ENCODE results near the gene ZFP36L2. TPM values are rescaled to one million over a fixed set of nuclear protein-coding genes. Genes with fewer than 3 reads are reported as not detected.

Gene ZFP36L2
- total and polyA plus RNA-seq, 2 experiments from 2014 or later: 37.9 to 38.4 TPM

DNA sequence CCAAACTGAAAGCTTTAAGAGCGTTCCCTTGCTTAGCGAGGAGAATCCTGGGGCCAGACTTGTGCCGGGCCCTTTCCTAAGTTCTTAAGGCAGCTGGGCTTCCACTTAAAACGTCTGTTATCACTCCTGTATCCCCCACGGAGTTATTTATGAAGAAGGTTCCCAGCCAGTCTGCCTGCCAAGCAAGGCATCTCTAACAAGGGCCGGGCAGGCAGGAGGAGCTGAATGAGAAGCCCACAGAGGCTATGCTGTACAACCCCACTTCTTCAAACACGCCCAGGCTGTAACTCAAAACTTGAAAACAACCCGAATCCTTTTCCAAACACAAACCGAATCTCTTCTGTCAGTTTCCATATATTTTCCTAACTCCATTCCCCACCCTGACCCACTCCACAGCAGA is 39.0 kb upstream of the ZFP36L2 start (continued):
- TF ChIP-seq, protein P1, sequence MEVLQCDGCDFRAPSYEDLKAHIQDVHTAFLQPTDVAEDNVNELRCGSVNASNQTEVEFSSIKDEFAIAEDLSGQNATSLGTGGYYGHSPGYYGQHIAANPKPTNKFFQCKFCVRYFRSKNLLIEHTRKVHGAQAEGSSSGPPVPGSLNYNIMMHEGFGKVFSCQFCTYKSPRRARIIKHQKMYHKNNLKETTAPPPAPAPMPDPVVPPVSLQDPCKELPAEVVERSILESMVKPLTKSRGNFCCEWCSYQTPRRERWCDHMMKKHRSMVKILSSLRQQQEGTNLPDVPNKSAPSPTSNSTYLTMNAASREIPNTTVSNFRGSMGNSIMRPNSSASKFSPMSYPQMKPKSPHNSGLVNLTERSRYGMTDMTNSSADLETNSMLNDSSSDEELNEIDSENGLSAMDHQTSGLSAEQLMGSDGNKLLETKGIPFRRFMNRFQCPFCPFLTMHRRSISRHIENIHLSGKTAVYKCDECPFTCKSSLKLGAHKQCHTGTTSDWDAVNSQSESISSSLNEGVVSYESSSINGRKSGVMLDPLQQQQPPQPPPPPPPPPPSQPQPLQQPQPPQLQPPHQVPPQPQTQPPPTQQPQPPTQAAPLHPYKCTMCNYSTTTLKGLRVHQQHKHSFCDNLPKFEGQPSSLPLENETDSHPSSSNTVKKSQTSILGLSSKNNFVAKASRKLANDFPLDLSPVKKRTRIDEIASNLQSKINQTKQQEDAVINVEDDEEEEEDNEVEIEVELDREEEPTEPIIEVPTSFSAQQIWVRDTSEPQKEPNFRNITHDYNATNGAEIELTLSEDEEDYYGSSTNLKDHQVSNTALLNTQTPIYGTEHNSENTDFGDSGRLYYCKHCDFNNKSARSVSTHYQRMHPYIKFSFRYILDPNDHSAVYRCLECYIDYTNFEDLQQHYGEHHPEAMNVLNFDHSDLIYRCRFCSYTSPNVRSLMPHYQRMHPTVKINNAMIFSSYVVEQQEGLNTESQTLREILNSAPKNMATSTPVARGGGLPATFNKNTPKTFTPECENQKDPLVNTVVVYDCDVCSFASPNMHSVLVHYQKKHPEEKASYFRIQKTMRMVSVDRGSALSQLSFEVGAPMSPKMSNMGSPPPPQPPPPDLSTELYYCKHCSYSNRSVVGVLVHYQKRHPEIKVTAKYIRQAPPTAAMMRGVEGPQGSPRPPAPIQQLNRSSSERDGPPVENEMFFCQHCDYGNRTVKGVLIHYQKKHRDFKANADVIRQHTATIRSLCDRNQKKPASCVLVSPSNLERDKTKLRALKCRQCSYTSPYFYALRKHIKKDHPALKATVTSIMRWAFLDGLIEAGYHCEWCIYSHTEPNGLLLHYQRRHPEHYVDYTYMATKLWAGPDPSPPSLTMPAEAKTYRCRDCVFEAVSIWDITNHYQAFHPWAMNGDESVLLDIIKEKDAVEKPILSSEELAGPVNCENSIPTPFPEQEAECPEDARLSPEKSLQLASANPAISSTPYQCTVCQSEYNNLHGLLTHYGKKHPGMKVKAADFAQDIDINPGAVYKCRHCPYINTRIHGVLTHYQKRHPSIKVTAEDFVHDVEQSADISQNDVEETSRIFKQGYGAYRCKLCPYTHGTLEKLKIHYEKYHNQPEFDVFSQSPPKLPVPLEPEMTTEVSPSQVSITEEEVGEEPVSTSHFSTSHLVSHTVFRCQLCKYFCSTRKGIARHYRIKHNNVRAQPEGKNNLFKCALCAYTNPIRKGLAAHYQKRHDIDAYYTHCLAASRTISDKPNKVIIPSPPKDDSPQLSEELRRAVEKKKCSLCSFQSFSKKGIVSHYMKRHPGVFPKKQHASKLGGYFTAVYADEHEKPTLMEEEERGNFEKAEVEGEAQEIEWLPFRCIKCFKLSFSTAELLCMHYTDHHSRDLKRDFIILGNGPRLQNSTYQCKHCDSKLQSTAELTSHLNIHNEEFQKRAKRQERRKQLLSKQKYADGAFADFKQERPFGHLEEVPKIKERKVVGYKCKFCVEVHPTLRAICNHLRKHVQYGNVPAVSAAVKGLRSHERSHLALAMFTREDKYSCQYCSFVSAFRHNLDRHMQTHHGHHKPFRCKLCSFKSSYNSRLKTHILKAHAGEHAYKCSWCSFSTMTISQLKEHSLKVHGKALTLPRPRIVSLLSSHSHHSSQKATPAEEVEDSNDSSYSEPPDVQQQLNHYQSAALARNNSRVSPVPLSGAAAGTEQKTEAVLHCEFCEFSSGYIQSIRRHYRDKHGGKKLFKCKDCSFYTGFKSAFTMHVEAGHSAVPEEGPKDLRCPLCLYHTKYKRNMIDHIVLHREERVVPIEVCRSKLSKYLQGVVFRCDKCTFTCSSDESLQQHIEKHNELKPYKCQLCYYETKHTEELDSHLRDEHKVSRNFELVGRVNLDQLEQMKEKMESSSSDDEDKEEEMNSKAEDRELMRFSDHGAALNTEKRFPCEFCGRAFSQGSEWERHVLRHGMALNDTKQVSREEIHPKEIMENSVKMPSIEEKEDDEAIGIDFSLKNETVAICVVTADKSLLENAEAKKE (CRISPR knock-in tag; IDR thresholded peaks at IDR 0.05): no peak
- no peak for TF ChIP-seq CREB1 (CRISPR knock-in tag; IDR thresholded peaks at IDR 0.05; ENCODE audit: low read depth)
- TF ChIP-seq STAT1 (IDR thresholded peaks at IDR 0.05; ENCODE audit: unreplicated experiment): no peak
- no peak for TF ChIP-seq ZNF331 (CRISPR knock-in tag; IDR thresholded peaks at IDR 0.05; ENCODE audit: low read depth)
- no peak for TF ChIP-seq JUNB (IDR thresholded peaks at IDR 0.05; ENCODE audit: unreplicated experiment)
- TF ChIP-seq, protein P2, sequence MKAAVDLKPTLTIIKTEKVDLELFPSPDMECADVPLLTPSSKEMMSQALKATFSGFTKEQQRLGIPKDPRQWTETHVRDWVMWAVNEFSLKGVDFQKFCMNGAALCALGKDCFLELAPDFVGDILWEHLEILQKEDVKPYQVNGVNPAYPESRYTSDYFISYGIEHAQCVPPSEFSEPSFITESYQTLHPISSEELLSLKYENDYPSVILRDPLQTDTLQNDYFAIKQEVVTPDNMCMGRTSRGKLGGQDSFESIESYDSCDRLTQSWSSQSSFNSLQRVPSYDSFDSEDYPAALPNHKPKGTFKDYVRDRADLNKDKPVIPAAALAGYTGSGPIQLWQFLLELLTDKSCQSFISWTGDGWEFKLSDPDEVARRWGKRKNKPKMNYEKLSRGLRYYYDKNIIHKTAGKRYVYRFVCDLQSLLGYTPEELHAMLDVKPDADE (IDR thresholded peaks at IDR 0.05): no peak

DNA sequence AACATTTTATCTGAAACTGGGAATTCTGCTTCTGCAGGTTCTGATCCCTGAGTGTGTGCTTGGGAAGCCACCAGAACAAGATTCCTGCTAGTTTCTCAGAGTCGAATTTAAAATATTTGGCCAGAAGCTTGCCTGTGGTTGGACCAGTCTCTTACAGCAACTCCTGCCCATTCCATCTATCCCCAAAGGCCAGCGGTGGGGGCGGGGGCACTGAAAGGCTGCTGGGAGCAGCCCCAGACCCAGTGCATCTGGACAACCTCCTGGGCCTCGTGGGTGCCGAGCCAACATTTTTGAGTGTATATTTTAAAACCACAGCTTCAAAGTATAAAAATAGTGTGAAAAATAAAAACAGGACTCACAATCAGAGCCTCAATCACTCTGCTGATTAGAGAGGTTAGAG is 38.6 kb upstream of the ZFP36L2 start:
- ATAC-seq: no peak
- DNase-seq (ENCODE audit: low spot score): no peak
- no peaks in the 10 kb centered on the region for H3K9me2 ChIP-seq (ENCODE audit: insufficient read depth)
- TF ChIP-seq CREB1 (CRISPR knock-in tag; IDR thresholded peaks at IDR 0.05; ENCODE audit: low read depth) (no peak), POLR2AphosphoS5 (IDR thresholded peaks at IDR 0.05; ENCODE audit: low read depth) (no peak), ZNF114 (CRISPR knock-in tag; IDR thresholded peaks at IDR 0.05) (no peak), JUNB (IDR thresholded peaks at IDR 0.05; ENCODE audit: unreplicated experiment) (no peak), ZNF331 (CRISPR knock-in tag; IDR thresholded peaks at IDR 0.05; ENCODE audit: low read depth) (no peak), EZH2phosphoT487 (IDR thresholded peaks at IDR 0.05; ENCODE audit: unreplicated experiment) (no peak), EZH2 (IDR thresholded peaks at IDR 0.05; ENCODE audit: low read depth, unreplicated experiment) (no peak)
- H3K4me3 Mint-ChIP-seq: no peak overlapping the region
- H4K20me1 ChIP-seq (replicated peaks; ENCODE audit: insufficient read depth): no peaks in the 10 kb centered on the region
- H3F3A ChIP-seq (replicated peaks; ENCODE audit: low read depth): 0 out of 2 replicates have a peak, but pooled peaks cover 3% of the 10 kb centered on the region
- H3K4me2 ChIP-seq: no peak overlapping the region
- H3K9me3 Mint-ChIP-seq: no peaks in the 10 kb centered on the region
- H3K4me1 Mint-ChIP-seq: peaks cover 29% of the 10 kb centered on the region
- H3K4me3 ChIP-seq: no peak overlapping the region
- no peaks in the 10 kb centered on the region for H3K27me3 ChIP-seq (ENCODE audit: insufficient read depth)
- H3K79me2 ChIP-seq (replicated peaks; ENCODE audit: insufficient read depth): no peaks in the 10 kb centered on the region
- peaks cover 4% of the 10 kb centered on the region for H3K27me3 Mint-ChIP-seq (ENCODE audit: insufficient read depth, low read depth, poor library complexity)
- no peak overlapping the region for H3K27ac ChIP-seq (ENCODE audit: low read depth)
- H3K36me3 Mint-ChIP-seq (ENCODE audit: low read depth): no peaks in the 10 kb centered on the region
- no peaks in the 10 kb centered on the region for H3K36me3 ChIP-seq (ENCODE audit: insufficient read depth)
- peaks cover 3% of the 10 kb centered on the region; the same call in 1 of the 2 replicates for H3K4me1 ChIP-seq (ENCODE audit: insufficient read depth)
- H2AFZ ChIP-seq: no peak overlapping the region
- H3K27ac Mint-ChIP-seq: no peak overlapping the region

Measured in GM23338 (cell line).